Activated T-helper 1 cell treated with anti-CD3 and anti-CD28 coated beads, Interleukin-12 subunit alpha, Interleukin-12 subunit beta, Interleukin-2, Interleukin-4 antibody, amounts not matched to agents 30 ng/mL and 10 ng/mL and 1 ng/mL, durations not matched to agents 14 hours and 24 hours and 36 hours (primary cell): Measurements from ENCODE around the gene COL18A1. TPM values are rescaled to one million over a fixed set of nuclear protein-coding genes. Genes with fewer than 3 reads are reported as not detected.
"Not testable (repeated sequence)": the region's sequence is repeated elsewhere in the genome, so short reads cannot be mapped to it uniquely, and the experiment has no call there.

Experiments
- DNase-seq: peaks from one replicate; pipeline ENCODE4 v3.0.0; 2021; ENCODE audit warnings: low spot score
- H3K27ac Mint-ChIP-seq: one replicate; pipeline ENCODE4 v1.8.0; 2021; ENCODE audit warnings: mild to moderate bottlenecking, mixed read lengths
- H3K27me3 Mint-ChIP-seq: one replicate; pipeline ENCODE4 v1.8.0; 2022; ENCODE audit warnings: mild to moderate bottlenecking, moderate library complexity, mixed read lengths; ENCODE audit not compliant: insufficient read depth
- H3K36me3 Mint-ChIP-seq: one replicate; pipeline ENCODE4 v1.8.0; 2021; ENCODE audit warnings: low read depth, mixed read lengths
- H3K4me1 Mint-ChIP-seq: one replicate; pipeline ENCODE4 v1.8.0; 2021; ENCODE audit warnings: low read depth, mixed read lengths
- H3K4me3 Mint-ChIP-seq: one replicate; pipeline ENCODE4 v1.8.0; 2021; ENCODE audit warnings: mild to moderate bottlenecking, moderate library complexity, mixed read lengths
- H3K9me3 Mint-ChIP-seq: one replicate; pipeline ENCODE4 v1.8.0; 2021; ENCODE audit warnings: mixed read lengths
- intact Hi-C: fragments of 100-400 bp; cut with micrococcal nuclease; formaldehyde crosslinking; loops from one replicate; pipeline ENCODE4 v1.15.1; 2024
- total RNA-seq: library from RNA; stranded (reverse); gene quantifications from 2 replicates; pipeline ENCODE4 v1.2.3, GENCODE V29; 2022

The COL18A1 gene
- total RNA-seq, 1 donor from 2014 or later, result 2.1 TPM

DNA sequence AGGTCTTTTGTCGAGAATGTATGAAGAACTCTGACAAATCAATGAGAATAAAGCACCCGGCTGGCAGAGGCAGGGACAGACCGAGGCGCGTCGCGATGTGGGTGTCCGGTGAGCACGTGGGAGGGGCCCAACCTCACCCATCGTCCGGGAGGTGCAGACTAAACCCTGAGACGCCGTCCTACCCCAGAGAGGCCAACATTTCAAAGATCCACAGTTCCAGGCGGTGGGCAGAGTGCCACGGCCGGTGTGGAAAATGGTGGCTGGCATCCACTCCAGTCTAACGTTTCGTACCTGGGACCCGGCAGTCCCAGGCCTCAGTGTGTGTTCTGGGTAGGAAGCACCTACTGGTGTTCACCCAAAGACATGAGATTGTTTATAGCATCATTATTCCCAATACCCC is 41.7 kb upstream of the COL18A1 start:
- H3K27ac Mint-ChIP-seq, H3K4me3 Mint-ChIP-seq, H3K36me3 Mint-ChIP-seq, DNase-seq, H3K27me3 Mint-ChIP-seq, intact Hi-C loops, H3K4me1 Mint-ChIP-seq, H3K9me3 Mint-ChIP-seq: not testable (repeated sequence)

DNA sequence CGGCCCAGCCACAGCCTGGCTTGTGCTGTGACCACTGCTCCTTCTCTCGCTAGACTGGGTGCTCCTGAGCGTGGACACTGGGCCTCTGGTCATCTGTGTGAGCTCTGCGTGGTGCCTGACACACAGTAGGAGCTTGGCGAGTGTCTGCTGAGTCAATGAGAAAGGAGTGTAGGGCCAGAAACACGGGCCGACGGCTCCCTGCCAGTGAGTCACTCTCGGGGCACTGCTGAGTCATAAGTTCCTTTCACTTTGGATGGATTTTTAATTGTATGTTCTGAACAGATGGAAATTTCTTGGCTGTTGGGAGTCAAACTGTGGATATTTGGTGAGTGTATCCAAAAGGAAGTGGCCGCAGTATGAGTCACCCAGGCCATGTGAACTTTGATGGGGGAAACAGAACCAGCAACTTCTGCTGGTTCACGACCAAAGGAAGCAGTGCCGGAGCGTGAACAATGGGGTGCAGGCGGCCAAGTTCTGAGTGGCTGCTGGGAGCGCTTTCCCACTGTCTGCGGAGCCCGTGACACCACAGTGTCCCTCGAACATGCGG is 41.0 kb upstream of the COL18A1 start:
- Mint-ChIP-seq H3K4me3 (peak overlapping the region; percentile 8), H3K27ac (peak overlapping the region; percentile 42)

DNA sequence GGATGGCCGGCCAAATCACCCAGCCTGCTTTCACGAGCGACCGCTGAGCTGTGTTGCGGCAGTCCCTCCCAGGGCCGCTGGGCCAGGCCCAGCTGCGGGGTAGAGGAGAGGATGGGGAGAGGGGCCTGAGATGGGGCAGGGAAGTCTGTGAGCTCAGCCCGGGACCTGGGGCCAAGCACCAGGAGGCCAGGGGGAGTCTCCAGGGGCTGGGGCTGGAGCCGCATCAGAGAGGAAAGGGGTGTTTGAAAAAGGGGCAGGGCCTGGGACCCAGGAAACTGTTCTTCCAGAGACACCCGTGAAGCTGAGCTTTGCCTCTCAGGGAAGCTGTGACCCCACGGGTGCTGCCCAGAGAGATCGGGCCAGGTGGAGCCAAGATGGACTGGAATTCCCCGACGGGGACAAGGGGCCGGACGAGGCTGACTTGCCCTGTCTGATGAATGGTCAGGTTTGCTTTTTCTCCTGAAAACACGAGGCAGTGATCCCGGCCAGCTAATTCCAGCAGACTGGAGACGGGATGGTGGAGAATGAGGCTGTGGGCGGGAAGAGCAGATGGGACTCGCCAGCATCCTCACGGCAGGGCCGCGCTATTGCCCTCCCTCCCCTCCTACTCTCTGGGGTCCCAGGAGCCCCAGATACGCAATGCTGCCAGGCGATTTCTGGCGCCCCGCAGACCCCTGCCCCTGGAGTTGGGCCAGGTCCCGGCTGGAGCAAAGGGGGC is 40.3 kb upstream of the COL18A1 start:
- no peak for DNase-seq
- H3K9me3 Mint-ChIP-seq, result no peaks in the 10 kb centered on the region
- H3K36me3 Mint-ChIP-seq, result no peaks in the 10 kb centered on the region
- peaks cover 7% of the 10 kb centered on the region for H3K4me1 Mint-ChIP-seq
- no peak overlapping the region for H3K4me3 Mint-ChIP-seq
- peaks cover 2% of the 10 kb centered on the region for H3K27me3 Mint-ChIP-seq
- H3K27ac Mint-ChIP-seq, result no peak overlapping the region
- intact Hi-C loops, result loop anchor here (2.0 kb wide), 1 partner anchor 40 kb away; the partner anchor contains the start of gene COL18A1

More for the DNA sequence above, 41.0 kb upstream of the COL18A1 start:
- Mint-ChIP-seq H3K36me3 (no peaks in the 10 kb centered on the region), H3K9me3 (no peaks in the 10 kb centered on the region), H3K4me1 (peaks cover 7% of the 10 kb centered on the region), H3K27me3 (peaks cover 2% of the 10 kb centered on the region)
- intact Hi-C loops, result loop anchor here (2.0 kb wide), 1 partner anchor 41 kb away; the partner anchor contains the start of gene COL18A1
- peak; percentile 32 for DNase-seq

DNA sequence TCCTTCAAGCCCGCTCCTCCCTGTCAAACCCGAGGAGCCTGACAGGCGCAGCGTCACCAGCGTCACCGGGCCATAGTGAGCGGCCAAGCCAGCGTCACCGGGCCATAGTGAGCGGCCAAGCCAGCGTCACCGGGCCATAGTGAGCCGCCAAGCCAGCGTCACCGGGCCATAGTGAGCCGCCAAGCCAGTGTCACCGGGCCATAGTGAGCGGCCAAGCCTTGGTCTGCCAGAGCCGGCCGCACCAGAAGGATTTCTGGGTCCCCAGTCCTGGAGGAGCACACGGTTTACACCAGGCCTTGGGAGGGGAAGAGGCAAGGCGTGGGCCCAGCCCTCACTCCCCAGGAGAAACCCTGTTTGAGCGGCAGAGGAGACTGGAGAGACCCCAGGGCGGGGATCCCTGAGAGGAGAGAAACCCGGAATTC is 39.8 kb upstream of the COL18A1 start:
- DNase-seq, result no peak
- H3K36me3 Mint-ChIP-seq, result no peaks in the 10 kb centered on the region
- H3K27ac Mint-ChIP-seq, result no peak overlapping the region
- intact Hi-C loops, result loop anchor here (2.0 kb wide), 1 partner anchor 40 kb away; the partner anchor contains the start of gene COL18A1
- H3K4me1 Mint-ChIP-seq, result peaks cover 11% of the 10 kb centered on the region
- H3K27me3 Mint-ChIP-seq, result peaks cover 2% of the 10 kb centered on the region
- H3K9me3 Mint-ChIP-seq, result no peaks in the 10 kb centered on the region
- H3K4me3 Mint-ChIP-seq, result no peak overlapping the region

DNA sequence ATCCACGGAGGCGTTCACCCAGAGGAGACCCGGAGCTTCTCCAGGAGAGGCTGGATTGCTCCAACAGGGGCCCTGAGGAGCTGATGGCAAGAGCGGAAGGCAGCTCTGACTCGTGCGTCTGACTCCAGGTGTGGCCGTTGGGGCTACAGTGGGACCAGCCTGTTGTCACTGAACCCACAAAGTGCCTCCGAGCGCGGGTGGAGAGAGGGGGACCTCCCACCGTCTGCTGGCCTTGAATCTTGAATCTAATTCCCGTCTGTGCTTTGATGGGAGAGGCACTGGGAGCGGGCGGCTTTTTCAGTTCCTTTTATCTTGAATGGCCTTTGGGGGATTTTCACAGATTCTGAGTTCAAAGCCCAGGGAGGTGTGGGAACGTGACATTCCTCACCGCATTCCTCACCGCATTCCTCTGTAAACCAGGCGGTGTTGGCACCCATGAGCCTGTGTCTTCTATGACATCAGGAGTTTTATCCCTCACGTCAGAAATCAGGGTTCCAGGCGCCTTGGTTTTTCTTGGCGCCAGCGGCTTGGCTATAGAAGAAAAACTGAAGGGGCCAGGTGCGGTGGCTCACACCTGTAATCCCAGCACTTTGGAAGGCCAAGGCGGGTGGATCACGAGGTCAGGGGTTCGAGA is 39.2 kb upstream of the COL18A1 start:
- no peak for DNase-seq
- Mint-ChIP-seq H3K9me3 (no peaks in the 10 kb centered on the region), H3K27ac (no peak overlapping the region), H3K4me3 (no peak overlapping the region), H3K36me3 (no peaks in the 10 kb centered on the region), H3K4me1 (peaks cover 16% of the 10 kb centered on the region), H3K27me3 (peaks cover 2% of the 10 kb centered on the region)
- intact Hi-C loops, result loop anchor here (2.0 kb wide), 1 partner anchor 39 kb away; the partner anchor contains the start of gene COL18A1

DNA sequence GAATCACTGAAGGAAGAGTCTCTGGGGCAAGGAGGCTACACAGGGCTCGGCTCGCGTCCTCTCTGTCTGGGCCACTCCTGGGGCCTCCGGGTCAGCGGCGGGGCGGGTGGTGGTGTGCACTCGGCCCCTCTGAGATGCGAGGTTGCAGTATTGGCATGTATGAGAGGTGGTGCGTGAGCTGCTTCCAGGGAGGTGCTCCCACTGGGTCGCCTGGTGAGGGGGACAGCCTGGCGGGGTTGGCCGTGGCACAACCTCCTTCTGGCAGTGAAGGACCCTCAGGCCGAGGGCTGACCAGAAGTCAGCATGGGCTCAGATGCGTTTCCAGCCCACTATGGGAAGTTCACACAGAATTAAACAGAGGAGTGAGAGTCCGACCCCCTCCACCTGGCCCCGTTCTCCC is 38.5 kb upstream of the COL18A1 start:
- DNase-seq, result no peak
- Mint-ChIP-seq H3K9me3 (no peaks in the 10 kb centered on the region), H3K4me1 (peaks cover 16% of the 10 kb centered on the region), H3K27ac (no peak overlapping the region), H3K27me3 (peaks cover 5% of the 10 kb centered on the region), H3K36me3 (no peaks in the 10 kb centered on the region), H3K4me3 (no peak overlapping the region)
- intact Hi-C loops, result no loop called here

DNA sequence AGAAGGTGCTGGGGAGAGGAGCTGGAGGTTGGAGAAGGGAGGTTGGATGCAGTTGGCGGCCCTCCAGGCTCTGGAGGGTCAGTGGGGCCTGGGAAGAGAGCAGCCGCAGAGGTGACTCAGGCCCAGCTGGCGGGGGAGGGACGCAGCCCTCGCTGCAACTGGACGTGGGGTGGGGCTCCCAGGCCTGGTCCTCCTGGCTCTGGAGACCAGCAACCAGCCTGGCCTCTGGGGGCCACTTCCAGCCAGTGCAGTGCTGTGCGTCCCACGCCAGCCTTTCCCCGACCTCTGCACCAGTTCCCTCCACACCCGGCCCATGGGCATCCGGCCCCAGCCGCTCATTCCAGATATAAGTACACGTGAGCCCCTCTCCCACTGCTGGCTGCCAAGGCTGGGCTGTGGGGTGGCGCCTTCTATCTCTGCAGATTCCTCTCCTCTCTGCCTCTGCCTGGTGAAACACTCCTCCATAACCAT is 38.0 kb upstream of the COL18A1 start:
- intact Hi-C loops, result no loop called here

DNA sequence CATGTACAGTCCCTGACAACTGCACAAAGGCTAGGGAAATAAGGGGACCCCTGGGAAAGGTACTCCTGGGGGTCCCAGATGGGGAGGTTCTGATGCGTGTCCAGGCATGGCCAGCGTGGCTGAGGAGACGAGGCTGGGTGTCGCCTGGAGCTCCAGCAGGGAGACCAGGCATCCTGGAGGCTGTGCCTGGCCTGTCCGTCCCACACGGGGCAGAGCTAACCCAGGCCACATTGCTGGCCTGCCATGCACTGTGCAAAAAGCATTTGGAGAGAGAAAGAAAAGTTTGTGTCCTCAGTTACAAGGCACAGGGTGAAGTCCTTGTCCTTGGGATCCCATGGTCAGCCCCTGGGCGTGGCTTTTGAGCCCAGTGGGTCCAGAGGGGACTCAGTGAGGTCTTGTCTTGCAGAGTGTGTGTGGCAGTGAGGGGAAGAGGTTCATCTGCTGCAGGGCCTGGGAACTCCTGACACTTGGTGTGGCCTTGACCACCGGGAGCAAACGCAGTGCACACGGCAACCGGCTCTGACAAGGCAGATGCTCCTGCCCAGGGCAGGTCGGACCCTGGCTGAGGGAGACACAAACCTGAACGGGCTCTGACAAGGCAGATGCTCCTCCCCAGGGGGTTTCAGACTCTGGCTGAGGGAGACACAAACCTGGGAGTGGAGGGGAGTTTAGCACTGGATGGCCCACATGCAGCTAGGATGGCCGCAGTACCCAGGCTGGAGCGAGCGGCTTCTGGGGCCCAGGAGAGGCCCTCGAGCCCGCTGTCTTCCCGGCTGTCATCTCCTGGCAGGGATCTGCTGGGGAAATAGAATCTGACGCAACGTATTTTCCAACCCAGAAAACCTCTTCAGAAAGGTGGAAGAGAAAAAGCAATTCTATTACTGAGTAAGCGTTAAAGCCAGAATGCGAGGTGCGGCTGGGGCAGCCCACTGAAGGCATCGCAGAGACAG is 37.3 kb upstream of the COL18A1 start:
- intact Hi-C loops, result no loop called here
- Mint-ChIP-seq H3K27me3 (peaks cover 6% of the 10 kb centered on the region), H3K27ac (no peak overlapping the region), H3K36me3 (no peaks in the 10 kb centered on the region), H3K4me1 (peaks cover 16% of the 10 kb centered on the region), H3K4me3 (no peak overlapping the region), H3K9me3 (no peaks in the 10 kb centered on the region)
- no peak for DNase-seq

More for the DNA sequence above, 38.0 kb upstream of the COL18A1 start:
- H3K27ac Mint-ChIP-seq, result no peak overlapping the region
- peaks cover 16% of the 10 kb centered on the region for H3K4me1 Mint-ChIP-seq
- no peaks in the 10 kb centered on the region for H3K36me3 Mint-ChIP-seq
- H3K4me3 Mint-ChIP-seq, result no peak overlapping the region
- H3K9me3 Mint-ChIP-seq, result no peaks in the 10 kb centered on the region
- DNase-seq, result no peak
- H3K27me3 Mint-ChIP-seq, result peaks cover 6% of the 10 kb centered on the region

DNA sequence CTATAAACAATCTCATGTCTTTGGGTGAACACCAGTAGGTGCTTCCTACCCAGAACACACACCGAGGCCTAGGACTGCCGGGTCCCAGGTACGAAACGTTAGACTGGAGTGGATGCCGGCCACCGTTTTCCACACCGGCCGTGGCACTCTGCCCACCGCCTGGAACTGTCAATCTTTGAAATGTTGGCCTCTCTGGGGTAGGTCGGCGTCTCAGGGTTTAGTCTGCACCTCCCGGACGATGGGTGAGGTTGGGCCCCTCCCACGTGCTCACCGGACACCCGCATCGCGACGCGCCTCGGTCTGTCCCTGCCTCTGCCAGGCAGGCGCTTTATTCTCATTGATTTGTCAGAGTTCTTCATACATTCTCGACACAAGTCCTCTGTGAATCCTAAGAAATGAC is 35.9 kb upstream of the COL18A1 start:
- H3K27ac Mint-ChIP-seq, H3K9me3 Mint-ChIP-seq, DNase-seq, H3K4me3 Mint-ChIP-seq, H3K27me3 Mint-ChIP-seq, H3K36me3 Mint-ChIP-seq, intact Hi-C loops: not testable (repeated sequence)
- peaks cover 13% of the 10 kb centered on the region for H3K4me1 Mint-ChIP-seq

DNA sequence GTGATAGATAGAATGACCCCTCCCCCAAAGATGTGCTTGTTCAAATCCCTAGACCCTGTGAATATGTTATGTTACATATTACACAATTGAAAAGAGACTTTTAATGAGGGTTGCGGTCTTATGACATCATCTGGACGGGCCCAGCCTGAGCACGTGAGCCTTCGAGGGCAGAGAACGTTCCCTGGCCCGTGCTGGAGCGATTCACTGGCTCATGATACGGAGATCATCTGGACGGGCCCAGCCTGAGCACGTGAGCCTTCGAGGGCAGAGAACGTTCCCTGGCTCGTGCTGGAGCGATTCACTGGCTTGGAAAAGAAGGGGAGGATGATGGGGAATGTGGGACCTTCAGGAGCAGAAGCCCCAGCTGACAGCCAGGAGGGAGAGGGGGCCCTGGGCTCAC is 34.4 kb upstream of the COL18A1 start:
- H3K9me3 Mint-ChIP-seq, result no peaks in the 10 kb centered on the region
- peaks cover 6% of the 10 kb centered on the region for H3K27me3 Mint-ChIP-seq
- peaks cover 9% of the 10 kb centered on the region for H3K4me1 Mint-ChIP-seq
- no peak overlapping the region for H3K27ac Mint-ChIP-seq
- no peak overlapping the region for H3K4me3 Mint-ChIP-seq
- intact Hi-C loops, result no loop called here
- DNase-seq, result no peak
- H3K36me3 Mint-ChIP-seq, result no peaks in the 10 kb centered on the region

DNA sequence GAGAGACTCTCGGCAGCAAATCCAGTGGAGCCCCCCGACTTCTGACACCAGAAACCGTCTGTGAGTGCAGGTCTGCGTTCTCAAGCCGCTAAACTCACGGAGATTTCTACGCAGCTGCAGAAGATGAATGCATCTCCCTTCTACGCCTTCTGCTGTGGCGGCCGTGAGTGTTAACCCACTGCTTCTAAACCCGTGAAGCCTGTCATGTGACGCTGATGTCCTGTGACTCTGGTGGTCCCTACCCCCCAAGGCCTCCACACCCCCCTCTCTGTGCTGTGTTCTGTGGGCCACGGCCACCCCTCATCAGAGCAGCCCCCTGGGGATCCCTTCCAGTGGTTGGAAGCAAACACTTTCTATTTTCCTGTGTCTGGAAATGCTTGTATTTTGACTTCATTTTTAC is 33.9 kb upstream of the COL18A1 start:
- no peaks in the 10 kb centered on the region for H3K36me3 Mint-ChIP-seq
- peaks cover 6% of the 10 kb centered on the region for H3K27me3 Mint-ChIP-seq
- DNase-seq, result no peak
- H3K4me1 Mint-ChIP-seq, result peaks cover 9% of the 10 kb centered on the region
- H3K27ac Mint-ChIP-seq, result no peak overlapping the region
- no peaks in the 10 kb centered on the region for H3K9me3 Mint-ChIP-seq
- no peak overlapping the region for H3K4me3 Mint-ChIP-seq
- intact Hi-C loops, result no loop called here

DNA sequence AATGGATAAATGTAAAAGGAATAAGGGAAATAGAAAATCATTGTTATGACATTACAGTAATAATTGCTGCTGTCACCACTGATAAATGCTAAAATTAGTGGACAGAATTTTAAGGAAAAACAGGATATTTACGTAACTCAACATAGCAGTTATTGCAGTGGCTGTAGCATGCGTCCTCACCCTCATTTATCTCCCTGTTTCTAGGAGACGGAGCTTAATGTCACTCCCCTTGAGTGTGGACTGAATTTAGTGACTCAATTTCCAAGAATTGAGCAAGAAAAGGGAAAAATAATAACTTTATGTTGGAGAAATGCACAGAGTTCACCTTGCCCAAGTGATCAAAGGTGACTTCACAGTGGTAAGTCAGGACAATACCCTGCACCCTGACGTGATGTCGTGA is 33.3 kb upstream of the COL18A1 start:
- Mint-ChIP-seq H3K36me3 (no peaks in the 10 kb centered on the region), H3K9me3 (no peaks in the 10 kb centered on the region), H3K4me1 (peaks cover 9% of the 10 kb centered on the region)

More for the DNA sequence above, 33.3 kb upstream of the COL18A1 start:
- Mint-ChIP-seq H3K27ac (no peak overlapping the region), H3K4me3 (no peak overlapping the region), H3K27me3 (peaks cover 6% of the 10 kb centered on the region)
- intact Hi-C loops, result no loop called here
- DNase-seq, result no peak
